HG02759 (cell line): ENCODE data around the gene CTCFL.

Experiments
- ATAC-seq: cut with Tn5 transposase; IDR thresholded peaks from one replicate; pipeline ENCODE4 v1.9.1; 2021; ENCODE audit warnings: mild to moderate bottlenecking, moderate library complexity; ENCODE audit not compliant: unreplicated experiment

Gene CTCFL

DNA sequence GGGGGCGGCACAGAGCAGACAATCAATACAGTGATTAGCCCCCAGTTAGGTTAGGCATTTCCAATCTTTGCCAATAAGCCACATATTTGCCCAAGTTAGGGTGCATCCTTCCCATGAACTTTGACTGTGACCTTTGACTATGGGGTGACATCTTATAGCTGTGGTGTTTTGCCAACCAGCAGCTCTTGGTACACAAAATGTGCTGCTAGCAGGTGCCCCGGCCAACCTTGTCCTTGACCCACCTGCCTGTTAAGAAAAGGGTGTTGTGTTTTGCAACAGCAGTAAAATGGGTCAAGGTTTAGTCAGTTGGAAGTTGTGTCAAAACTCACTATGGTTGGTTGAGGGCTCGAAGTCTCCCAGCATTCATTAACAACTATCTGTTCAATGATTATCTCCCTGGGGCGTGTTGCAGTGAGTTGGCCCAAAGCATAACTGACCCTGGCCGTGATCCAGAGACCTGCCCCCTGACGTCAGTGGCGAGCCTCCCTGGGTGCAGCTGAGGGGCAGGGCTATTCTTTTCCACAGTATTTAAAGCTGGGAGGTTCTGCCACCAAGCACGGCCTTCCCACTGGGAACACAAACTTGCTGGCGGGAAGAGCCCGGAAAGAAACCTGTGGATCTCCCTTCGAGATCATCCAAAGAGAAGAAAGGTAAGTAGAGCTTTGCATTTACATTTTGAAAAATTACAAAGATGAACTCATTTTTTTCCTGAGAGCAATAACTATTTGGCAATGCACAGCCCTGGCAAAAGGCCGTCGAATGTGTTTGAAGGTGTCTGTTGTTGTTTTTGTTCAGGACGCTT is 35.8 kb upstream of the CTCFL start, which contains the start of gene PCK1:
TSS of gene PCK1 (plus strand) at position 557 of the 802 bp plus-strand sequence. CDS start 302 bp downstream, outside the sequence.
- no peak for ATAC-seq

DNA sequence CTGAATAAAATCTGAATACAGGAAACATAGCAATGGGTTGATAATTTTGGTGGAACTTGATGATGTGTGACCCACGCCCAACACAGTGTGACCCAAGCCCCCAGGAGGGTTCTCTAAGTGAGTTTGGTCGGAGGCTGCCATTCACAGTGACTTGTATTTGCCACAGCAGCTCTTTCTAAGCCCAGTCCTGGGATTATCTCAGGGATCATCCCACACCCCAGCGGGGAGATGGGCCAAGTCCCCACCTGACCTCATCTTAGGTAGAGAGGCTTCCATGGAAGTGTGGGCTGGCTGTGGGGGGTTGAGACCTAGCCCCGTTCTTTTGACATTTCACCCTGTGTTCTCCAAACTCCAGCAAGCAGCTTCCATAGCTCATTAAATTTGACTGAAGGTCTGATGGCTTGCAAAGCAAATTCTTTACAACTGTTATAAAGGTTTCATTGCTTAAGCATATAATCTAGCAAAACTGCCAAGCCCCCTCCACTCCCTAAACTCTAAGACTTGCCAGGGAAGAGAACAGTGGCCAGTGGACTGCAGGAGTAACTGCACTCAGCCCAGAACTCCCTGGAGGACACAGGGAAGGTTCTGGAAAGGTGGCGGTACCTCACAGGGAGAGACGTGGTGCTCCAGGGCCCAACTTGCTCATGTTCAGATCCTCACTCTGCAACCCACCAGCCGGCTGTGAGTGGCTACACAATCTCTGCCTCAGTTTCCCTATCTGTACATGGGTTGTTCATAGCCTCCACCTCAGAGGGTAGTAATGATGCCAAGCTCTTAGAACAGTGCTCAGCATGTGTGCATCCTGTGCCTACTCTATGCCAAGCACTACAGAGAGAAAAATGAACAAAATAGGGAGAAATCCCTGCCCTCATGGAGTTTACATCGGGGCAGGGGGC is 35.0 kb upstream of the CTCFL start:
- ATAC-seq = no peak

DNA sequence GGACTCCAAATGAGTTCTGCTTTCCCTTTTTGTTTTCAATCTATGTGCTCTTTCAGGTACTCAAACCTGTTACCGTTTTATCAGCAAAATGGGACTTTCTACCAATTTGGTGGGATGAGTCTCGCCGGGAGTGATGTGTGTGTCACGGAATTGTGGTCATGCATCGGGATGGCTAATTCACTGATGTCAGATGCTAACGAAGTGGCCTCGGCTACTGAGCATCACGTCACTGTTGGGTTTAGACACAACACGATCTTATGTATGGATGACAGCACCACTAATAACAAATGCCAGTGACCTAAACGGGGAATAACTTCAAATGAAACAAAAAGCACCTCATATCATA is 34.3 kb upstream of the CTCFL start:
- no peak for ATAC-seq

GRCh38 chr20:57558614-57559288 is 33.8 kb upstream of the CTCFL start:
- ATAC-seq = no peak

GRCh38 chr20:57557926-57558613 is 33.1 kb upstream of the CTCFL start:
- ATAC-seq = no peak

- no peak for ATAC-seq
Observed at GRCh38 chr20:57556980-57557274, 32.0 kb upstream of the CTCFL start.

DNA sequence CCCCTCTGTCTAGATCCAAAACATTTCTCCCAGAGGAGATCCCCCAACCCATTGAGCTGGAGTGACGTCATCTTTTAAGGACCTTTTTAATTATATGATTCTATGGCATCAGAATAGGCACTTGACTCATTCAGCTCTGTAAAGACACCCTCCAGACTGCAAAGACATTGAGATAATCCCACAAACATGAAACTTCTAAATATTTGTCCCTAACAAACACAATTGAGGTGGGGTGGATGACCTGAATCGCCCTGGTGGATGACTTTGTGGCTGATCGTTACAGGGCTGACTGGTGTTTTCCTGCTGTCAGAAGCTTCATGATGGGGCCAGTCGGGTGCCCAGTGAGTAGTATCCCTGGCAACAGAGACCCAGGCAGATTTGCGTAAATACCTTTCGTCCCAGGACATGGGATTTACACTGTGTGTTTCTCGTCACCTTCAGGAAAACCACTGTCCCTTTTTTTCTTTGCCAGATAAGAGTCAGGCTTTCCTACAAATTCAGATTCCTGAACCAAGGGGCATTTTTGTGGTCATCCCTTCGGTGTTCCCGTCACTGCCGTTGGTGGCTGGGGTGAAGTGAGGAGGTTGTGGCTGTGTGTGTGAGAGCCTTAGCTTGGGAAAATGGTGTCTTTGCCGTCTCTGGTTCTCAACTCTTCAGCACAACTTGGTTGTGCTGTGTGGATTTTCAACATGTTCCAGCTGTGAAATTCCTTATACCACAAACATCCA is 30.7 kb upstream of the CTCFL start:
- ATAC-seq = no peak

- no peak for ATAC-seq
Observed at GRCh38 chr20:57553376-57554018, 28.6 kb upstream of the CTCFL start.

DNA sequence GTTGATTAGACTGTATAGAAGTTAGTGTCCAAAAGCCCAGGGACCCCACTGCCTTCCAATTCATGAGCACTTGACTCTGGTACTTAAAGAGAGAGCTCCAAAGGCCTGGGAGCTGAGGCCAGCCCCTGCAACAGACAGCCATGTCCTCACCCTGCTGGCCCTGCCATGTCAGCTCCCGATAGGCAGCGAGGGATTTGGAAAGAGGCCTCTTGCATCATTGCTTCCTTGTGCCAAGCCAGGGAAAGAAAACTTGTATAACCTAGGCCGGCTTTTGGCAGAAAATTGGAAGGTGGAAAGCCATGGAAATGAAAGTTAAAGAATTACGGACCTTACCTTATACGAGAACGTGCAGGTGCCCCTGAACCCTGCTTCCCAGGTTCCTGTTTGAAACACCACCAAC is 27.5 kb upstream of the CTCFL start:
- no peak for ATAC-seq

DNA sequence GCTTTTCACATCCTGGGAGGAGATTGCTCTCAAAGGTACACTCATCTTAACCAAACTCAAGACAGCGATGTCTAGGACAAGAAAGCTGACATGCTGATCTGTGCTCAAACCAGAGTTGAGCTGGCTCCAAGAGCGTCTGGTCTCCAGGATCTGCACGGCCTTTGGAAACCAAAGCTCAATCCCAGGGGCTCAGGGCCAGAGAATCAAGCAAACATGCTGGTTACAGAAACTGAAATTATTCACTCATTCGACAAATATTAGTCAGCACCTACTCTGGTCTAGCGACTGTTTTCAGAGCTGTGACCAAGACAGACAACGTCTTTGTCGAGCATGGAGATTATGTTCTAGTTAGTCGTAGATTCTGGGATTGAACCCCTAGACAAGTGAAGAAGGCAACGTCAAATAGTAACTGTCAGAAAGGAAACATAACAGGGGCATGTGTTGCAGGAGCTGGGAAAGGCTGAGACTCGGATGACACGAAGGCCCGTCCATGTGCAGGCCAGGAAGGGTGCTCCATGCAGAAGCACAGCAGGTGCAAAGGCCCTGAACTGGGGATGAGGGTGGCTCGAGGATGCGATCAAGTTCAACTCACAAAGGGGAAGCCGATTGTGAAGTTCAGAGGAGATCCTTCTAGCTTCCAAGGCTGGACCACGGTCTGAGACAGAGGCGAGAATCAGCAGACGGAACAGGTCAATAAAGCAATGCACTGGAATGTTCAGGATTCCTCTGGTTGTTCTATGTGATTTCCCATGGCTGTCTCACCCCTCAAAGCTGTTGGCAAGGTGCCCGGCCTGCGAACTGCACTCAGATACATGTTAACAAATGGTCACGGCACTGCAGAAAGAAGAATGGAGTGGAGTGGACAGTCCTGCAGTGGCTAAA is 23.5 kb upstream of the CTCFL start:
- ATAC-seq = no peak

GRCh38 chr20:57546956-57547649 is 22.2 kb upstream of the CTCFL start:
- ATAC-seq = no peak

DNA sequence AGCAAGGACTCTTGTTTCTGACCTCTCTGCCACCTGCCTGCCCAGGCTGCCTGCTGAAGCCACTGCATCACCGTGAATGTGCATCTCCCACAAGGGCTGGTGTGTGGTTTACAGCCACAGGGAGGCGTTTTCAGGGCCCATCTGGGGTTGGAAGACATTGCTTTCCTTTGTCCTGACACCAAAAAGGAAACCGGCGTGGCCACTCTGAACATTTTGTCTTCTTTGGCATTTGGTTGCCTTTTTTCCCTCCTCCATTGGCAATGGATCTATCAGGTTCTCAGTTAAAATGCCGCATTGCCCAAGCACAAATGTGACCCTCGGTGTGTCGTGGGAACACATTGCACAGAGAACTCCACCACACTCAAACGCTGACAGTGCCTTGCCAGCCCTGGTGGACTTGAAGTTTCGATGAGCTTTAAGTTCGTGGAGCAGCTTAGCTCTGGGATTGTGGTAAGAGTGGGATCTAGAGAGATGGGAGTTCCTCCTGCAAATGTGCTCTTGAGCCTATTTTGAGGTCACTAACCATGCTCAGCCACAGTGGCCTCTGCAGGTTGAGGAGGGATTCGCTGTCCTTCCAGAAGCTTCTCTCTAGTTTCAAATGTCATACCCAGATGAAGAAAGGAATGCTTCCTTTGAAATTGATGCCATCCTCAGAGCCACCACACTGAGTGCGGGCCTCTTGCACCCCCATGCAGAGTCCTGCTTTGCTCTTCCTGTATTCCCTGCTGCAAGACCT is 21.2 kb upstream of the CTCFL start:
- no peak for ATAC-seq

- ATAC-seq = no peak
Observed at GRCh38 chr20:57544838-57545564, 20.1 kb upstream of the CTCFL start.

GRCh38 chr20:57543754-57544153 is 18.8 kb upstream of the CTCFL start:
- ATAC-seq = no peak

DNA sequence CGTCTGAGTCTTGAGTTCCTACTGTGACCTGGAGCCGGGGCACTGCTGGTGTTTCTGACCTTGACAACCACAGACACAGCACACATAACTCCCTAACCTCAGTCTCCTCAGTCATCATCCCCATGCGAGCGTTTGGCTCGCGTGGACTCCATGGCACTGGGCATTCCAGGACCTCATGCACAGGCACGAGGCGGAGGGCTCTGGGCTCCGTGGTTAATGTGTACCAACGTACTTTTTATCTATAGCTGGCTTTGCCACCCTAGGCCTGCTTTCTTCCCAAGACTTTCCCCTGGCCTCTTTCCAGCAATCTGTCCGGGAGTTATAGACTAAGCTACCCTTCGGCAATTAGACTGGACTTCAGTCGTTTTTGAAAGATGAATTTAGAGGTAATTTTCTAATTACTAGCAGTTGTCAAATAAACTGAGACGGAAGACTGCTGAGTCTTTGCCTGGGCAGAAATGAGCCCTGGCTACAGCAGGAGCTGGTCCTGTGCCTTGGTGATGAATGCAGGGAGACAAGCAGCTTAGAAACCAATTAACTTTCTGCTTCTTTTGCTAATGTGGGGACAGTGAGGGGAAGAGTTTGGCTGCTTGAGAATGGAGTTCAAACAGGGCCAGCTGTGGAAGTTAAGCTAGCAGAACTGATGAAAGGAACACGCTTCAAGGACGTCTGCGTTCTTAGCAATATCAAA is 16.1 kb upstream of the CTCFL start:
- no peak for ATAC-seq

- ATAC-seq = no peak
Observed at GRCh38 chr20:57539889-57540288, 14.9 kb upstream of the CTCFL start.
